HG02623 (cell line): Measurements from ENCODE around the gene SUGCT.

ENCODE experiments used
- ATAC-seq: cut with Tn5 transposase; IDR thresholded peaks from one replicate; pipeline ENCODE4 v1.9.1; 2021; ENCODE audit warnings: moderate library complexity; ENCODE audit not compliant: unreplicated experiment

Gene SUGCT

DNA sequence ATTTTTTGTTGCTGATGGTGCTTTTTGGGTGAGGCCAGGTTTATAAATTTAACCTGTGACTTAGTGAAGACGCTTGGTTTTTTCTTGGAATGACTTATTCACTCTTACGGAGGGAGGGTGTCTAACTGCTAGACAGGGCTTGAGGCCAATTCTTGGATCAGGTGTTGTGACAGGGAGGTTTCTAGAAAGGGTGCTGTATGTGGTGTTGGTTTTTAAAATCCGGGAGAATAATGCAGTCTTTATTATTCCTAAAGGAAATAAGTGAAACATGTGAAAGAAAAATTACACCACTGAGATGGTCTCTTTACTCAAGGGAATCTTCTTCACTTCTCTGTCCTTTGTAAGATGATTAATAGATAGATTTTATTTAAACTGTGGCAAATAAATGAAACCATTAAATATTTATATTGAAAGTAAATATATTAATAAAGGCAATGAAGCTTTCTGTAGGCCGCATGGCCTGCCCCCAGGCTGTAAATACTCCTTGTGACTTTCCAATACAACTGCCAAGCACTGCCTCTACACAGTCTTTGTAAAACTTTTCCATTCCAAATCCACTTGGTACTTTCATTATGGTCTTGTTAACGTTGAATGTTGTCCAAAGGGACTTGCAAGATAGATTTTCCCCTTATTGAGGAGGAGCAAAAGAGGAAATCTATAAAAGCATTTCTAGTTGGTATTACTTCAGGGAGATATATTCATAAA is 323.1 kb downstream of the SUGCT start:
- ATAC-seq: no peak

DNA sequence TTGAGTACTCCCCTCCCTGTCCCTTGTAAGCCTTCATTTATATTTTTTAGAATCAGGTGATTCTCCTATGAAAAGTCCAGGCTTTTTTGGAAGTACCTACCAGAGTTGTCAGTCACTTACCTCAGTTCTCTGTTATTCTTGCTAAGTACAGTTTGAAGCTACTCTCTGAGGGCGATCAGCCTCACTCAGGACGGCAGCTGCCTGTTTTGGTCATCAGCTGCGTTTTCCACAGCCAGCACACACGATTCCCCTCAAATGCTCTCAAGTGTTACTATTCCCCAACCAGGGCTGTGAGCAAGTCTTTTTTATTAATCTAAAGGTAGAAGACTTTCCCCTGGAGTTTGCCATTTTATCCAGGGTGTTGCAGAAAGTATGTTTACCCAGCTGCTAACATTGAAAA is 328.6 kb downstream of the SUGCT start:
- ATAC-seq: no peak

DNA sequence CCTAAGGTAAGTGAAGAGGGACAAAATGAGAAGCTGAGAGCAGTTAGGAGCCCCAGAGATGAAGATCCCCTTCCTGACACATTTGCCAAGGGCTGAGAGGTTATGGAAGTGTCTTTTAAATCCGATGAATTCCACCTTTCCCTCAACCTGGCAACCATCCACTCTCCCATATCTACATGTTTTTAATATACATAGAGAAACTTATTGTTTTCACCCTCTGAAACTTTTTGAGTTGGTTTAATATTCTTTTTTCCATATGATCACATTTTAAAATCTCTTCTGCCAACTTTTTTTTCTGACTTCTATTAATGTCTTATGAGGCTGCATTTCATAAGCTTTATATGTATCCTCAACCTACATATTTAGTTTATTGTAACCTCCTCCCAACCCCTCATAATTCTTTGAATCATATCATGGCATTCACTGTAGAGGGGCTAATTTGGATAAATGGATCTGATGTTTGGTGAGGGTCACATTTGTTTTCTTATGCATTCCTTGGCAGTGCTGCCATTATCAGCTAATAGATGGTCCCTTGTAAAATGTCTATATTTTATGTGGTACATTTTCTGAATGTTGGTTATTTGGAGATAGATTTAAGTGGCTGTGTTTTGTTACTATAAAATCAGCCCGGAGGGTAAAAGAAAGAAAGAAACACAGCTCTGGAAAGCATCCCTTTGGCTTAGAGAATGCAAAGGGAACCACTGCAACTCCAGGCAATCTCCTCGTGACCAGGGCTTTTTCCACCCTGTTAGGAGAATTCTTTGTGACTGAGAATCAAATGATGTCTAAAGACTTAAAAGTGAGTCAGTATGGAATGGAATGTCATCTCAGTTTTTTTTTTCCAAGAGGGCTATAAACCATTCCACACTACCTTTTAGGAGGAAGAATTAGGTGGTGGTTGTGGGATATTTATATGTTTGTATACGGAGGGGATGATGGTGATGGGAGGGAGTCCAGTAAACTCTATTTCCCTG is 334.4 kb downstream of the SUGCT start:
- no peak for ATAC-seq

DNA sequence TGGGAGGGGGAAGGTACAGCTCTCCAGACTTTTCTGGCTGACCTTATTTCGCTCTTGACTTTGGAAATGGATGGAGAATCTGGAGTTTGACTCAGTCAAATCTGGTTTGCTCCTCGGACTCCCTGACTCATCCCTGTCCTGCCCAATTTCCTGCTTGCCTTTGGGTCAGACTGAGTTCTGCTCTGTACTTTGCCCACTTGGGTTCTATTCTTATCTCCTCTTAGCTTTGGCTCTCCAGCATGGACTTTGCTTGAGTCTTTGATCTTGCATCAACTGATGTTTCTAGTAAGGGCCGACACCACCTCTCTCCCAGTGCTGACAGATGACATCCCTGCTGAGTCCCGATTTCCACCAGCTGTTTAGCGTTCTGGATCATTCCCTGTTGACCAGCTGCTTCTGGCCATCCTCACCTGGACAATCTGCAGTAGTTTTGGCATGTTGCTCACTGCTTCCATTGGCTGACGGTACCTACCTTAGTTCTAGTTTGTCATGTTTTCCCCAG is 335.3 kb downstream of the SUGCT start:
- no peak for ATAC-seq

DNA sequence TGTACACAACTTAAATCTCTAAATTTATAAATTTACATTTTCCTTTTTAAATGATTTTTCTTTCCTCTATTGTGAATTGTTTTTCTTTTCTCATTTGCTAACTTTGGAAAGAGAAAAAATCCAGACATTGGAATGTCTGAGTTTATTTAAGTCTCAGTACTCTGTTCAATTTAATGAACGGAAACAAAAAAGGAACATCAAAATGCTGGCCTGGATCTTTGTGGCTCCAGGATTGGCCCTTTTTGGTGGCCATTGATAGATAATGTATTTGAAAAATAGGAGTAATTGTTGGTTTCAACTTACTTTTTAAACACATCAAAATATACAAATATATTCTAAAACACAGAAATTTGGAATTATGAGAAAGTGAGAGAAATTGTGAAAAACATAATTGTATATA is 336.0 kb downstream of the SUGCT start:
- no peak for ATAC-seq

DNA sequence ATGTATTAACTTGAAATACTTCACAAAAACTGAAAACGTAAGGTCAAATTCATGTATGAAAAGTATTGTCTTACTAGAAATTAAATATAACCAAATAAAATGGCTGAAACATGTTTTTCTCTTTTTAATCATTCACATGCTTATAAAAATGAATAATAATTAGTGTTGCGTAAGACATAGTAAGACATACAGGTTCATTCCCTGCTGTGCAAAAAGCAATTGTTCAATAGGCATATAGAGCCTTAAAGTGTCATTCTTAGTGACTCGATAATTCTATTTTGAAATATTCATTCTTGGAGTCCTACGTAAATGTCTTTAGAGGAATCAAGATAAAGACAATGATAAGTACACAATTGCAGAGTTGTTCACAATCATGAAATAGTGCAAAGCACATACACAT is 337.1 kb downstream of the SUGCT start:
- no peak for ATAC-seq

DNA sequence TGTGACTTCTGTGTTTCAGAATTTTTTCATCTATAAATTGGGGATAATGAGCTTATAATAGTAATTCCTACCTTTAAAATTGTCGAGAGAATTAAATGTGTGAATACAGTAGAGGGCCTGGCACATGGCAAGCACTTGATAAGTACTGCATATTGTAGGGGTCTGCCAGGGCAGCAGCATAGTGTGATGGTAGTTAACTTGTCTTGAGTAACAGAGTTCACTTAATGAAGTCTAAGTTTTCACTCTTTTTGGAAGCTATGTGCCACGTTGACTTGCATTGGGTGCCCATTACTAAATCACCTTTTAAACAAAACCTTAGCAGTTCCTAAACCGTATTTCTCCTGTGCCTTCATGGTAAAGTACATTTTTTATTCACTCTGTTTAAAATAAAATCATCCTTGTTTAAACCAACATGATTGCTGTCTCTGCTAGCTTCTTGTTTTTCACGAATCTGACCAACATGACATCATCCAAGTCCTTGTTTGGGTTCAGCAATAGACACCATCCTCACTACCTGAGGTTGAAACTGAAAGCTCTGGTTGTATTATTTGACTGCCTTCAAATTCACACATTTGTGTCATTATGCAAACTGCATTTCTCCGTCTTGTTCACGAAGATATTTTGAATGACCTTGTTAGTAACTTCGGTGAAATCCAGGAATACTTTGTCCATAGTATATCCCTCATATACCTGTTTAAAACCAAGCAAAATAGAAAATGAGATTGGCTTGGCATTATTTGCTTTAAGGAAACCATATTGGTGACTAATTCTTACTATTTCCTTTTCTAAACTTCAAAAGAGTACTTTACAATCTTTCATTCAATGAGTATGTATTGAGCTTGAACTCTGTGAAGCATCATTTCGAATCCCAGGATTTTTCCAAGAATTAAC is 340.2 kb downstream of the SUGCT start:
- peak; percentile 98 for ATAC-seq

DNA sequence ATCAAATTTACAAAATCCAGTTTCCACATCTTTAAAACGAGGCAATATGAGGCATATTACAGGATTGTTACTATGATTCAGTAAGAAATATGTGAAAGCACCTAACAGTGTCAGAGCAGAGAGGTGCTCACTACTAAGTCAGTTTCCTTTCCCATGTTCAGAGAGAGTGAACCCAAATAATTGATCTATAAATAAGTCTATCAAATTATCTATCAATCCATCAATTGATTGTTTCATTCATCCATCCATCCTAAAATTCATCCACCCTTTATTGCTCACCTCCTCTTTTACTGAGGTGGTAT is 340.8 kb downstream of the SUGCT start:
- no peak for ATAC-seq

DNA sequence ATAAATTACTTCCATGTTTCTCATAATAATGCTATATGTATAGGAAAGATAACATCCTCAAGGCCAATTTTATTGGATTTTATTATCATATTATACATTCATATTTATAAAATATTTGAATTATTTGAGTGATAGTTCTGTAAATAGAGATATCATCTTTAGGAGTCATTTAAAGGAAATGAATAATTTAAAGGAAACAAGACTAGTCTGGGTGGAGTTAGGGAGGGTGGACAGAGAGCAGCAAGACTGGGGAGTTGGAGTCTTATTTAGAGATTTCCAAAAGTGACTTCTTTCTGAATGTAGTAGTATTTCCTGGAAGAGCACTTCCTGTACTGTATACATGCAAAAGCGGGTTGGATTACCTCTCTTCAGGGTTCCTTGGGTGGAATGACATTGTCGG is 342.3 kb downstream of the SUGCT start:
- ATAC-seq: no peak

DNA sequence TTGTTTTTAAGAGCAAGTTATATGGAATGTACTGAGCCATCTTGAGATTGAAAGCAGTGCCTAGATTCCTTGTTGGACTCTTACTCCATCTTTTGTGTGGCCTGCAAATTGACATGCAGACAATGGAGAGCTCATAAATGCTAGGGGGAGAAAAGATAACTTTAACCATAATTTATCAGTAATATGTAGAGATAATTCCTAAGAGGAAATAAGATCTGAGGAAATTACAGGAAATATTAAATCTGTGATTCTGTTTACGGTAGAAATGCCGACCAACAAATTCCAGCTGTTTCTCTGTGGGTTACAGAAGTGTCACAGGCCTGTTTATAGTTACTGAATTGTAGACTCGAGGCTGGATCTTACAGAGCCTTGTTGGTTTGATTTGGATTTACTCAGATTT is 348.0 kb downstream of the SUGCT start:
- no peak for ATAC-seq

DNA sequence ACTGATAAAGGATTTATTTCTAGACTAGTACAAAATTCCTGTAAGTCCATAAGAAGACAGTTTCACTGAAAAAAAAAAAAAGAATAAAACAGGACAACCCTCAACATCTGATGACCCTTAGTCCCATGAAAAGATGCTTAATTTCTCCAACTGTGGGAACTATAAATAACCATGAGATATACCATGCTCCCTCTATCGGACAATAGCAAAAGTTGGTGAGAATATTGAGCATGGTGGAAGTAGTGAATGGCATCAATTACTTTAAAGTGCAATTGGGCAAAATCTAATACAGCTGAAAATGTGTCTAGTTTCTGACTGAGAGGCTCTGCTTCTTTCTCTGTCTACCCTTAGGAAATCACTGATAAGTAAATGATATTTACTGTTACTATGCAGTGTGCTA is 348.8 kb downstream of the SUGCT start:
- no peak for ATAC-seq

DNA sequence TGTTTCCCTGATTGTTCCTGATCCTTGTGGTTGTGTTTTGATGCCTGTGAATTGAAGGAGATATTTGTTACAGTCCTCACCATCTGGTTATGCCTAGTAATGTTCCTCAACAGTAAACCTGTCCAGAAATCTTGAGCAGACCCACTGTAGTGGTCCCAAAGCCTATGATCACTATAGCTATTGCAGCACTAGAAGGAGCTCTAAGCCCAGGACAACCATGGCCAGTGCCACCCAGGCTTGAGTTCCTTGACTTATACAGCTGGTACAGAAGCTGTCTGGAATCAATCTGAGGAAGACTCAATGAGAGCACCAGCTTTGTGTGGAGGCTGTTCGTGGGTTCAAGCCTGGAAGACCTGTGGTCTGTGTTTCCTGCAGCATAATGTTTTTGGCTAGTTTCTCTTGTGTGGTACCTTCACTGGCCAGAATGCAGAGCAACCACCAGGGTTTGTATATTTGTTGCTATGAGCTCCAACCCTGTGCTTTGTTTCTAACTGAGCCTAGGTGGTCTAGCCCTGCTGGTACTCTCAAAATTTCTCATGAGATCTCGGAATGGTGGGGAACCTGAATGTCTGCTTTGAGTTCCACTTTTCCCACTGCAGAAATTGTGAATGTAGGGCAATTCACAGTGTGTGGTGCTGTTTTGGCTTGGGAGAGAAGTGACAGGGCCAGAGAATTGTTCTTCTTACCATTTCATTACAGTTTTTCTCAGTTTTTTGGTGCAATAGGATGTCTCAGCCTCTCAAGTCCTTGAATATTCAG is 355.2 kb downstream of the SUGCT start:
- no peak for ATAC-seq

DNA sequence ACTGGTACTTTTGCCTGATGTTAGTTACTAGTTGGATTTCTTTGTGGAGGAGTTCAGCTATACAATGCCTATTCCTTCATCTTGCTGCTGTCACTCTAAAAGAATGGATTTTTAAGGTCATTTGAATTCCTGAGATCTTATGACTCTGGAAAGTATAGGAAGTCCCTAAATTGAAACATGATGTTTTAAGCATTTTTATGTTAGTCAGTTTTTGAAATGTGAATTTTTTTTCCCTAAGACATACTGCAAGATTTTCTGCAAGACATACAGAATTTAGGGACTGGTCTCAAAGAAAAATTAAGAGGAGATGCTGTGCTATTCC is 355.8 kb downstream of the SUGCT start:
- ATAC-seq: no peak

DNA sequence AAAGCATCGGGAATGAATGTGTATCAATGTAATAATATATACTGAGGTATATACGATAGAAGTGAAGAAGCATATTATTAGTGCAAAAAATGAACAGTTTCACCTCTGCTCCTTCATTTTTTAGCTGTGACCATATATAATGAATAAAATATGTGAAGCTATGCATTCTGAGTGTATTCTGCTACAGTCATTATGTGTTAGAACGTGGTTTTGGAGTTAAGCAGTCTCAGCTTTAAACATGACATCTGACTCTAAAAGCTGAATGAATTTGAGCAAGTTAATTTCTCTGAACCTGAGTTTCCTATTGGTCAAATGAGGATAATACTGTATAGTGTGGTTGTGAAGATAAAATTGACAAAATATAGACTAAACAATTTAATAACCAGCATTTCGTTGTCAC is 358.1 kb downstream of the SUGCT start:
- ATAC-seq: no peak

DNA sequence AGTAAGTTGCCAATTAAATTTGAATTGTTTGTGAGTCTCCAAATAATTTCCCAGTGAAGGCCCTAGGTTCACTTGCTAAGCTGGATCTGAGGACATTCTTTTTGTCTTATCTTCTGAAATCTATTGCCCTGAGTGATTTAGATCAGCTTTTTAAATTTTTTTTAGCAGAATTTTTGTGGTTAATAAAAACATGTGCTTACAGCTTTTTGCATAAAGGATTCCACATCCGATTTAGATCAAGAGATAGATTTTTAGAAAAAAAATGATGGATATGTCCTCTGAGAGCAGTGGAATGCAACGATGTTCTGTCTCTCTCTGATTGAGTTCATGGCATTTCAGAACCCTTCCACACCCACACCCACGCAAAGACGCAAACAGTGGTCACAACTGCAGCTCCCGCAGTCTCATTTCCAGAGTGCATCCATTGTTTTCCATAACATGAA is 358.8 kb downstream of the SUGCT start:
- ATAC-seq: no peak

DNA sequence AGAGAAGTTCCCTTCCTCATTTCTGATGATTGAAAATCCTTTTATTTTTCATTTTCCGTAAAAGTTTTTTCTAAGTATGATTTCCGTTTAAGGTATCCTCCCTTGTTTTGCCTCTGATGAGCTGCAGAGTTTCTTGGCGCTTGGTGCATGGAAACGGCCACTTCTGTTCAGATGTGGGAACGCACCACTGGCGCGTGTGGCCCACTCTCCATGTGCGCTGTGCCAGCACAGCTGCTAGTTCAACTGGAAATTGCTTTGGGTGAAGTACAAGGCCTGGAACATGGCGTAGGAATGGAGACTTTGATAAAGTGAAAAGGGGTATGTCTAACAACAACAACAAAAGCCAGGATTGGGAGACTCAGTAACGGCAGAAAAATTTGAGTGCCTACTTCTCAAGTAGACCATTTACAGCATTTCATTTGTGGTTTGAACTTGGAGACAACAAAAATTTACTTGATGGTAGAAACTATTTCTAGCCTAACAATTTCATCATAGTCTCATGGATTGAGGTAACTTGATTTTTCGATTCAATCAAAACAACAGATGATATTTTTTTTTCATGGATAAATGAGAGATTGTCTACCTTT is 364.2 kb downstream of the SUGCT start:
- ATAC-seq: no peak

DNA sequence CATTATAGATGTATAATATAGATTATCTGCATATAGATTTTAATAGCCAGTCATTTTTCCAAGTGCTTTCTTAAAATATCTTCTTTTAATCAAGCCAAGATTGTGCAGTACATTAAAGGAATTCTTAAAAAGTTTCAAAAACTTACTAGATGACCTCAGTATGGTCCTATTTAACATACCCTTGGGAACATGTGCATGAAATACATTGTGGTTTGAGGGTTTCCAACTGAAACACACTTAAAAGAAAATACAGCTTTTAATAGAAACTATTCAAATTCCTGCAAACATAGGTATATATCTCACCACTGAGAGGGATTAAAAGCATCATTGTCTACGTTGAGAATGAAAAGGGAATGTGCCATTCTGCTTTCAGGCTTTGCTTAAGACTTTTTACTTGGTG is 364.9 kb downstream of the SUGCT start:
- no peak for ATAC-seq

DNA sequence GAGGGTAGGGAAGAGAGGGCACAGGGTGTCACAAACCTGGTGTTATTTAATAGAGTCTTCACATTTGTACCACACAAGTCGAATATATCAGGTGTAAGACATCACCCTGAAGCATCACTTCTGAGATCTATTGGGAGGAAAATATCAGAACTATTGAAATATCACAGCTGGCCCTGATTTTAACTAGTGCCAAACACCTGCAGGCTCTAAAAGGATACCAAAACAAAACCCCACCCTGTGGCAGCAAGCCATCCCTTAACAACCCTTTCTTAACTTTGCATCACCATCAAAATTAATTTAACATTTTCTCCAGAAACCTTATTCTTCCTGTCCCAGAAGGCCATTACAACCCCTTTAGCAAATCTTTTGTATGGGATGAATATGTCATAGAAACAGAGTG is 365.4 kb downstream of the SUGCT start:
- ATAC-seq: no peak

DNA sequence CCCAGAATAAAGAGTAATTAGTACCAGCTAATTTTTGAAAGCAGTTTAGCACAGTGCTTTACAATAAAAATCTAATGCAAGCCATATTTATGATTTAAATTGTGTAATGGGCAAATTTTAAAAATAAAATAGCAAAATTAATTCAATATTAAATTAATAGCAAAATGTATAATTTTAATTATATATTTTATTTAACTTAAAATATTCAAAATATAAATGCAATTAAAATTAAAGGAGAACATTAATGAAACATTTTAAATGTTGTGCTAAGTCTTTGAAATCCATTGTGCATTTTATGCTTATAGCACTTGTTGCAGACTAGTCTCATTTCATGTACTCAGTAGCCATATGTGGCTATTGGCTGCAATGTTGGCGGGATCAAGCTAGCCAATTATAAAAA is 367.6 kb downstream of the SUGCT start:
- no peak for ATAC-seq

DNA sequence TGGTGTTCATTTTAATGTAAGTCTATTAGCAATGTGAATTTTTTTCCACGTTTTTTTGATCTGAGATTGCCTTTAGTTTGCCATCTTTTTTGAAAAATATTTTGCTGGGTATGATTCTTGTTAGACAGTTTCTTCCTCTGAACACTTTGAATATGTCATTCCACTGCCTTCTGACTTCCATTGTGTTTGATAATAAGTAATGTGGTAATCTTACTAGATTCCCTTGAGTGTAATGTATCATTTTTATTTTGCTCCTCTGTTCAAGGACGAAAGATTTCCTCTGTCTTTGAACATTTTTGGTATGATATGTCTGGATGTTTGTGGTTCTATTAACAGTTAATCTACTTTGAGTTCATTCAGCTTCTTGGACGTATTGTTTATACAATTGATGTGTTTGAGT is 371.4 kb downstream of the SUGCT start:
- no peak for ATAC-seq
